Activated CD8-positive, alpha-beta T cell treated with anti-CD3 and anti-CD28 coated beads for 36 hours (primary cell): ENCODE results near the gene PPME1. TPM values are rescaled to one million over a fixed set of nuclear protein-coding genes. Genes with fewer than 3 reads are reported as not detected.

Experiments used
- ATAC-seq: fragments of 200-7000 bp; cut with Tn5 transposase; one replicate; pipeline ENCODE4 v1.10.0; 2021; ENCODE audit warnings: mild to moderate bottlenecking, moderate library complexity
- CTCF ChIA-PET: fragments of 350-600 bp; sonication (Branson Sonifier 250); formaldehyde crosslinking; loops from one replicate; lab custom pipeline; 2021; ENCODE audit warnings: antibody characterized with exemption; lab: Charles Lee
- POLR2A ChIA-PET: fragments of 350-600 bp; sonication (Branson Sonifier 250); formaldehyde crosslinking; loops from one replicate; lab custom pipeline; 2021; ENCODE audit warnings: antibody characterized with exemption; lab: Charles Lee
- DNase-seq: peaks from one replicate; pipeline ENCODE4 v3.0.0-alpha.2; 2020
- H3K27ac Mint-ChIP-seq: one replicate; pipeline ENCODE4 v1.8.0; 2021; ENCODE audit warnings: mild to moderate bottlenecking, mixed read lengths
- H3K27me3 Mint-ChIP-seq: one replicate; pipeline ENCODE4 v1.8.0; 2021; ENCODE audit warnings: mixed read lengths
- H3K36me3 Mint-ChIP-seq: one replicate; pipeline ENCODE4 v1.8.0; 2021; ENCODE audit warnings: low read depth, mixed read lengths
- H3K4me1 Mint-ChIP-seq: one replicate; pipeline ENCODE4 v1.8.0; 2021; ENCODE audit warnings: low read depth, mixed read lengths
- H3K4me3 Mint-ChIP-seq: one replicate; pipeline ENCODE4 v1.8.0; 2021; ENCODE audit warnings: mild to moderate bottlenecking, moderate library complexity, mixed read lengths
- H3K9me3 Mint-ChIP-seq: one replicate; pipeline ENCODE4 v1.8.0; 2021; ENCODE audit warnings: mixed read lengths
- CTCF ChIP-seq: fragments of 200-600 bp; IDR thresholded peaks from one replicate; pipeline ENCODE4 v1.8.0; 2022; ENCODE audit warnings: antibody characterized with exemption, mild to moderate bottlenecking
- intact Hi-C: fragments of 100-400 bp; cut with micrococcal nuclease; formaldehyde crosslinking; loops from one replicate; pipeline ENCODE4 v1.10.0; 2022
- total RNA-seq, 2 experiments: library from RNA; stranded (reverse); gene quantifications; one replicate each; pipeline ENCODE4 v1.2.3, GENCODE V29; 2021

Gene PPME1
- total RNA-seq, 2 experiments from 2014 or later, result 63.7 to 64.9 TPM

- ATAC-seq (no peak), DNase-seq (no peak)
- H3K36me3 Mint-ChIP-seq, result peaks cover 21% of the 10 kb centered on the region
- H3K27ac Mint-ChIP-seq, result no peak overlapping the region
- intact Hi-C loops, result loop anchor here (10.0 kb wide), 1 partner anchor 187 kb away; the partner anchor contains the start of gene UCP2
- H3K4me3 Mint-ChIP-seq, result no peak overlapping the region
- ChIA-PET POLR2A (interaction anchor here (0.7 to 2.3 kb wide), 3 partner anchors 20 to 205 kb away, joined by 3 to 7 read pairs (median 3); no protein-coding TSS in a partner anchor), CTCF (interaction anchor here (0.9 kb wide), 1 partner anchor 13 kb away, joined by 3 read pairs; no protein-coding TSS in a partner anchor)
- no peak for TF ChIP-seq CTCF
- no peaks in the 10 kb centered on the region for H3K27me3 Mint-ChIP-seq
- peaks cover 22% of the 10 kb centered on the region for H3K4me1 Mint-ChIP-seq
- H3K9me3 Mint-ChIP-seq, result no peaks in the 10 kb centered on the region
These were observed 510 bp downstream of the PPME1 start for GRCh38 chr11:74171630-74171968.

GRCh38 chr11:74171997-74172396 is 908 bp downstream of the PPME1 start:
- CTCF ChIA-PET, result no interaction called here
- Mint-ChIP-seq H3K4me1 (peaks cover 19% of the 10 kb centered on the region), H3K4me3 (no peak overlapping the region), H3K36me3 (peaks cover 18% of the 10 kb centered on the region), H3K27me3 (no peaks in the 10 kb centered on the region), H3K27ac (no peak overlapping the region), H3K9me3 (no peaks in the 10 kb centered on the region)
- POLR2A ChIA-PET, result interaction anchor here (2.3 kb wide), 1 partner anchor 202 kb away, joined by 7 read pairs; no protein-coding TSS in a partner anchor
- TF ChIP-seq CTCF, result no peak
- intact Hi-C loops, result loop anchor here (10.0 kb wide), 1 partner anchor 187 kb away; the partner anchor contains the start of gene UCP2
- DNase-seq (no peak), ATAC-seq (no peak)

- ChIA-PET CTCF (no interaction called here), POLR2A (interaction anchor here (0.6 kb wide), 1 partner anchor 470 kb away, joined by 3 read pairs; no protein-coding TSS in a partner anchor)
- H3K27me3 Mint-ChIP-seq, result no peaks in the 10 kb centered on the region
- intact Hi-C loops, result loop anchor here (10.0 kb wide), 1 partner anchor 191 kb away; the partner anchor contains the start of gene UCP2
- no peak for ATAC-seq
- no peaks in the 10 kb centered on the region for H3K9me3 Mint-ChIP-seq
- no peak overlapping the region for H3K4me3 Mint-ChIP-seq
- DNase-seq, result no peak
- peaks cover 27% of the 10 kb centered on the region for H3K4me1 Mint-ChIP-seq
- no peak for TF ChIP-seq CTCF
- H3K36me3 Mint-ChIP-seq, result peaks cover 15% of the 10 kb centered on the region
- no peak overlapping the region for H3K27ac Mint-ChIP-seq
These were observed 4.8 kb downstream of the PPME1 start for GRCh38 chr11:74175920-74176319.

GRCh38 chr11:74179234-74180052 is 8.4 kb downstream of the PPME1 start:
- Mint-ChIP-seq H3K9me3 (no peaks in the 10 kb centered on the region), H3K4me1 (peaks cover 29% of the 10 kb centered on the region), H3K27ac (no peak overlapping the region), H3K4me3 (no peak overlapping the region), H3K36me3 (peaks cover 18% of the 10 kb centered on the region), H3K27me3 (no peaks in the 10 kb centered on the region)
- intact Hi-C loops, result loop anchor here (10.0 kb wide), 1 partner anchor 195 kb away; the partner anchor contains the start of gene UCP2
- ATAC-seq (no peak), DNase-seq (no peak)
- ChIA-PET POLR2A (no interaction called here), CTCF (no interaction called here)
- TF ChIP-seq CTCF, result no peak

- no peak overlapping the region for H3K27ac Mint-ChIP-seq
- no peaks in the 10 kb centered on the region for H3K27me3 Mint-ChIP-seq
- peaks cover 32% of the 10 kb centered on the region for H3K36me3 Mint-ChIP-seq
- intact Hi-C loops, result no loop called here
- CTCF ChIA-PET, result no interaction called here
- TF ChIP-seq CTCF, result no peak
- no peak for DNase-seq
- POLR2A ChIA-PET, result no interaction called here
- H3K4me1 Mint-ChIP-seq, result peaks cover 28% of the 10 kb centered on the region
- H3K9me3 Mint-ChIP-seq, result no peaks in the 10 kb centered on the region
- no peak for ATAC-seq
- H3K4me3 Mint-ChIP-seq, result no peak overlapping the region
These were observed 11.5 kb downstream of the PPME1 start for GRCh38 chr11:74182635-74183034.
